HEK293T (cell line): ENCODE data around the gene PAX7.

Experiments used
- CTCF ChIA-PET: fragments of 350-600 bp; formaldehyde crosslinking; extraction: SDS; loops from one replicate; lab custom pipeline; 2021; ENCODE audit warnings: antibody characterized with exemption, inconsistent platforms; lab: Yijun Ruan, JAX
- POLR2A ChIA-PET: fragments of 350-600 bp; formaldehyde crosslinking; extraction: SDS; loops from one replicate; lab custom pipeline; 2020; ENCODE audit warnings: antibody characterized with exemption, inconsistent platforms; lab: Yijun Ruan, JAX
- DNase-seq: peaks from one replicate; pipeline ENCODE4 v3.0.0; 2012; ENCODE audit warnings: mixed read lengths; ENCODE audit errors: extremely low spot score
- ARNT ChIP-seq: fragments of 450-650 bp; IDR thresholded peaks from 2 replicates; pipeline ENCODE4 v1.6.1; 2017; ENCODE audit warnings: mild to moderate bottlenecking
- BHLHE40 ChIP-seq: fragments of 450-650 bp; IDR thresholded peaks from 2 replicates; pipeline ENCODE4 v1.6.1; 2016; ENCODE audit warnings: mild to moderate bottlenecking, moderate library complexity, borderline replicate concordance
- CTBP1 ChIP-seq: fragments of 450-650 bp; IDR thresholded peaks from 2 replicates; pipeline ENCODE4 v1.6.1; 2016; ENCODE audit warnings: borderline replicate concordance
- ELF4 ChIP-seq: fragments of 450-650 bp; IDR thresholded peaks from 2 replicates; pipeline ENCODE4 v1.6.1; 2017; ENCODE audit warnings: antibody characterized with exemption
- FOXA1 ChIP-seq: fragments of 450-650 bp; IDR thresholded peaks from 2 replicates; pipeline ENCODE4 v1.6.1; 2016; ENCODE audit warnings: mild to moderate bottlenecking
- FOXK2 ChIP-seq: fragments of 450-650 bp; IDR thresholded peaks from 2 replicates; pipeline ENCODE4 v1.6.1; 2016; ENCODE audit warnings: mild to moderate bottlenecking
- FOXM1 ChIP-seq: fragments of 450-650 bp; IDR thresholded peaks from 2 replicates; pipeline ENCODE4 v1.6.1; 2017; ENCODE audit warnings: mild to moderate bottlenecking, borderline replicate concordance
- HDGF ChIP-seq: fragments of 450-650 bp; IDR thresholded peaks from 2 replicates; pipeline ENCODE4 v1.6.1; 2017; ENCODE audit warnings: antibody characterized with exemption, borderline replicate concordance
- L3MBTL2 ChIP-seq: fragments of 450-650 bp; conservative IDR thresholded peaks from 2 replicates; pipeline ENCODE4 v1.6.1; 2016; ENCODE audit warnings: mild to moderate bottlenecking
- LEF1 ChIP-seq: fragments of 450-650 bp; IDR thresholded peaks from 2 replicates; pipeline ENCODE4 v1.6.1; 2017; ENCODE audit warnings: mild to moderate bottlenecking, borderline replicate concordance
- NFRKB ChIP-seq: fragments of 450-650 bp; IDR thresholded peaks from 2 replicates; pipeline ENCODE4 v1.6.1; 2016; ENCODE audit warnings: mild to moderate bottlenecking, moderate library complexity
- PKNOX1 ChIP-seq: fragments of 450-650 bp; IDR thresholded peaks from 2 replicates; pipeline ENCODE4 v1.6.1; 2016
- SP1 ChIP-seq: fragments of 450-650 bp; IDR thresholded peaks from 2 replicates; pipeline ENCODE4 v1.6.1; 2017
- SUZ12 ChIP-seq: fragments of 450-650 bp; IDR thresholded peaks from 2 replicates; pipeline ENCODE4 v1.6.1; 2016; ENCODE audit warnings: mild to moderate bottlenecking
- TARDBP ChIP-seq: fragments of 450-650 bp; IDR thresholded peaks from 2 replicates; pipeline ENCODE4 v1.6.1; 2016
- ZNF384 ChIP-seq: fragments of 450-650 bp; IDR thresholded peaks from 2 replicates; pipeline ENCODE4 v1.6.1; 2016

PAX7 gene

GRCh38 chr1:18783705-18784481 is 153.2 kb downstream of the PAX7 start:
- no peak for DNase-seq
- ChIA-PET CTCF (interaction anchor here (0.6 kb wide), 1 partner anchor 459 kb away, joined by 5 read pairs; no protein-coding TSS in a partner anchor), POLR2A (no interaction called here)
- TF ChIP-seq ZNF384 (no peak), HDGF (no peak), FOXA1 (no peak), FOXK2 (no peak), FOXM1 (no peak)

GRCh38 chr1:18784482-18784831 is 153.8 kb downstream of the PAX7 start:
- POLR2A ChIA-PET, result no interaction called here
- TF ChIP-seq CTBP1, result no peak
- no peak for TF ChIP-seq ZNF384
- TF ChIP-seq BHLHE40, result no peak
- TF ChIP-seq FOXM1, result no peak
- TF ChIP-seq SP1, result no peak
- no peak for TF ChIP-seq SUZ12
- TF ChIP-seq TARDBP, result no peak
- no peak for TF ChIP-seq ARNT
- TF ChIP-seq LEF1, result no peak
- no peak for TF ChIP-seq PKNOX1
- TF ChIP-seq L3MBTL2, result no peak
- TF ChIP-seq FOXA1, result no peak
- no peak for TF ChIP-seq NFRKB
- CTCF ChIA-PET, result no interaction called here
- no peak for DNase-seq

- ChIA-PET POLR2A (no interaction called here), CTCF (no interaction called here)
- TF ChIP-seq LEF1 (no peak), BHLHE40 (no peak), CTBP1 (no peak), FOXK2 (no peak), NFRKB (no peak), SUZ12 (no peak), ELF4 (no peak), ZNF384 (no peak), SP1 (no peak), TARDBP (no peak), HDGF (no peak), L3MBTL2 (no peak), ARNT (no peak), FOXA1 (no peak), FOXM1 (no peak), PKNOX1 (no peak)
- DNase-seq, result no peak
Observed at GRCh38 chr1:18786149-18786548, 155.5 kb downstream of the PAX7 start.

- TF ChIP-seq BHLHE40 (no peak), SP1 (no peak), HDGF (no peak), CTBP1 (no peak), PKNOX1 (no peak), ARNT (no peak), FOXA1 (no peak), FOXM1 (no peak), LEF1 (no peak), NFRKB (no peak), TARDBP (no peak), FOXK2 (no peak), L3MBTL2 (no peak), ZNF384 (no peak), SUZ12 (no peak), ELF4 (no peak)
- POLR2A ChIA-PET, result no interaction called here
- no peak for DNase-seq
- CTCF ChIA-PET, result no interaction called here
Observed at GRCh38 chr1:18787825-18788385, 157.3 kb downstream of the PAX7 start.

- TF ChIP-seq PKNOX1 (no peak), ARNT (no peak), ZNF384 (no peak), HDGF (no peak), CTBP1 (no peak), TARDBP (no peak), FOXK2 (no peak), FOXM1 (no peak), LEF1 (no peak), ELF4 (no peak)
- CTCF ChIA-PET, result no interaction called here
Observed at GRCh38 chr1:18789246-18789645, 158.6 kb downstream of the PAX7 start.

GRCh38 chr1:18792747-18793146 is 162.1 kb downstream of the PAX7 start:
- TF ChIP-seq LEF1 (no peak), FOXM1 (no peak), TARDBP (no peak), SUZ12 (no peak), HDGF (no peak), BHLHE40 (no peak), ARNT (no peak), PKNOX1 (no peak), FOXA1 (no peak), CTBP1 (no peak), SP1 (no peak), ELF4 (no peak), FOXK2 (no peak), ZNF384 (no peak), L3MBTL2 (no peak), NFRKB (no peak)
- ChIA-PET CTCF (interaction anchor here (0.9 kb wide), 1 partner anchor 196 kb away, joined by 3 read pairs; no protein-coding TSS in a partner anchor), POLR2A (no interaction called here)
- no peak for DNase-seq

More at GRCh38 chr1:18789246-18789645, 158.6 kb downstream of the PAX7 start:
- POLR2A ChIA-PET, result no interaction called here
- DNase-seq, result no peak
